HG03457 (cell line): Measurements from ENCODE around the gene PLCL2.

Source experiments
- ATAC-seq: cut with Tn5 transposase; IDR thresholded peaks from one replicate; pipeline ENCODE4 v1.9.1; 2021; ENCODE audit warnings: moderate number of reproducible peaks; ENCODE audit not compliant: unreplicated experiment

Gene PLCL2

DNA sequence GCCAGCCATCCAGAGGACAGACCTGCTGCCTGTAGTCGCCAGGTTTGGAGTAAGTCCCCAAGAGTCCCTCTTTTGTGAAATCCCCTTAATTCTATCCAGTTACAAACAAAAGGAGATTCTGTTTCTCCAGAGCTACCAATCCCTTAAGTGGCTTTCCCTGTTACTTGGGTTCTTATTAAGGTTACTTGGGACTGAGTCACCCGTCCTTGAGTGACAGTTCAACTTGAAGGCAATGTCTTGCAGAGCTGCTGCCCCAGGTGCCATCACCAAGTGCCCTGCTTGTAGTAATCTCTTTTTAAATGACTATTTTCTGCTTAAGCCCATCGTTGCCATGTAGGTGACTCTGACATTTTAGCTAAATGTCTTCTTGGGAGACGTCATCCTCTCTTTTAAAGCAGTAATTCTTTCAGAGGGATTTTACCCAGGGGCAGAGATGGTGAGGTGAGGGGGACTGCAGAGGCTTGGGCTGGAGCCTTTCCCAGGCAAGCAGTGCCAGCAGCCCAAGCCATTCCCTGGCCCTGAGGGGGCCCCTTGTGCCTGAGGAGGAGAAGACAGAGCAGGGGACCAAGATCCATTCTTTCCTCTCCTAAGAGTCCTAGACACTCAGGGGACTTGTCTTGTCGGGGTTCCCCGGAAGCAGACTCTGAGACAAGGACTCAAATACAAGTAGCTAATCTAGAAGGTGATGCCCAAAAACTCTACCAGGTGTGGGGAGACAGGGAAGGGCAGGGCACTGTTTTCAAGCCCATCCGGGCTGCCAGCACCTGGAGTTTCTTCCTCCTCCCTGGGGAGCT is 253.7 kb downstream of the PLCL2 start:
- ATAC-seq, result no peak
